Measurements from ENCODE around the gene HOXC6.

Gene HOXC6

GRCh38 chr12:54052438-54053002, 24.3 kb downstream of the HOXC6 start:
- H3K4me3 ChIP-seq (ENCODE audit: low read length, poor library complexity, severe bottlenecking): no peak overlapping the region
- H3K4me2 ChIP-seq (ENCODE audit: low read depth, low read length, poor library complexity, severe bottlenecking): peak overlapping the region; percentile 8
- H3K9ac ChIP-seq (ENCODE audit: low read depth, low read length, poor library complexity, severe bottlenecking): no peak overlapping the region

GRCh38 chr12:54053003-54053750, 24.9 kb downstream of the HOXC6 start:
- Histone ChIP-seq H3K4me3 (ENCODE audit: low read length, poor library complexity, severe bottlenecking) (no peak overlapping the region), H3F3A (ENCODE audit: low read depth) (no peaks in the 10 kb centered on the region), H2AFZ (ENCODE audit: low read length) (no peak overlapping the region), H4K20me1 (ENCODE audit: insufficient read depth, low read length, poor library complexity, severe bottlenecking) (peaks cover 45% of the 10 kb centered on the region), H3K4me2 (ENCODE audit: low read depth, low read length, poor library complexity, severe bottlenecking) (peak overlapping the region; percentile 8), H3K9ac (ENCODE audit: low read depth, low read length, poor library complexity, severe bottlenecking) (no peak overlapping the region), H3K9me2 (replicated peaks; ENCODE audit: low read depth, low read length) (no peaks in the 10 kb centered on the region), H3K27me3 (ENCODE audit: insufficient read depth, low read length, poor library complexity, severe bottlenecking) (no peaks in the 10 kb centered on the region), H3K79me2 (ENCODE audit: insufficient read depth, low read length) (peaks cover 49% of the 10 kb centered on the region), H3K9me3 (ENCODE audit: insufficient read depth, low read depth, low read length) (no peaks in the 10 kb centered on the region), H3K36me3 (ENCODE audit: insufficient read depth, low read length) (peaks cover 39% of the 10 kb centered on the region), H3K4me1 (ENCODE audit: insufficient read depth, low read length, poor library complexity, severe bottlenecking) (peaks cover 40% of the 10 kb centered on the region)
- TF ChIP-seq CTCF (conservative IDR thresholded peaks at IDR 0.05; ENCODE audit: low read length): no peak
- TF ChIP-seq EZH2phosphoT487 (IDR thresholded peaks at IDR 0.05; ENCODE audit: borderline replicate concordance): no peak

More at GRCh38 chr12:54052438-54053002, 24.3 kb downstream of the HOXC6 start:
- Histone ChIP-seq H3K27me3 (ENCODE audit: insufficient read depth, low read length, poor library complexity, severe bottlenecking) (no peaks in the 10 kb centered on the region), H3K4me1 (ENCODE audit: insufficient read depth, low read length, poor library complexity, severe bottlenecking) (peaks cover 40% of the 10 kb centered on the region), H3K9me3 (ENCODE audit: insufficient read depth, low read depth, low read length) (no peaks in the 10 kb centered on the region), H3F3A (ENCODE audit: low read depth) (no peaks in the 10 kb centered on the region), H4K20me1 (ENCODE audit: insufficient read depth, low read length, poor library complexity, severe bottlenecking) (peaks cover 51% of the 10 kb centered on the region), H3K79me2 (ENCODE audit: insufficient read depth, low read length) (peaks cover 55% of the 10 kb centered on the region), H3K9me2 (replicated peaks; ENCODE audit: low read depth, low read length) (no peaks in the 10 kb centered on the region), H3K36me3 (ENCODE audit: insufficient read depth, low read length) (peaks cover 38% of the 10 kb centered on the region), H2AFZ (ENCODE audit: low read length) (no peak overlapping the region)
- TF ChIP-seq EZH2phosphoT487 (IDR thresholded peaks at IDR 0.05; ENCODE audit: borderline replicate concordance) (no peak), CTCF (conservative IDR thresholded peaks at IDR 0.05; ENCODE audit: low read length) (no peak)

- peaks cover 38% of the 10 kb centered on the region for H4K20me1 ChIP-seq (ENCODE audit: insufficient read depth, low read length, poor library complexity, severe bottlenecking)
- no peaks in the 10 kb centered on the region for H3K9me3 ChIP-seq (ENCODE audit: insufficient read depth, low read depth, low read length)
- H3K9ac ChIP-seq (ENCODE audit: low read depth, low read length, poor library complexity, severe bottlenecking): no peak within 1 kb of the TSS
- no peak for TF ChIP-seq CTCF (conservative IDR thresholded peaks at IDR 0.05; ENCODE audit: low read length)
- no peak for TF ChIP-seq EZH2phosphoT487 (IDR thresholded peaks at IDR 0.05; ENCODE audit: borderline replicate concordance)
- no peak within 1 kb of the TSS for H3K4me3 ChIP-seq (ENCODE audit: low read length, poor library complexity, severe bottlenecking)
- H3K4me2 ChIP-seq (ENCODE audit: low read depth, low read length, poor library complexity, severe bottlenecking): peak within 1 kb of the TSS; percentile 8
- peaks cover 45% of the 10 kb centered on the region for H3K36me3 ChIP-seq (ENCODE audit: insufficient read depth, low read length)
- H3K9me2 ChIP-seq (replicated peaks; ENCODE audit: low read depth, low read length): no peaks in the 10 kb centered on the region
- H3K79me2 ChIP-seq (ENCODE audit: insufficient read depth, low read length): peaks cover 41% of the 10 kb centered on the region; the same call in 1 of the 2 replicates
- H3K27me3 ChIP-seq (ENCODE audit: insufficient read depth, low read length, poor library complexity, severe bottlenecking): no peaks in the 10 kb centered on the region
- H3F3A ChIP-seq (ENCODE audit: low read depth): no peaks in the 10 kb centered on the region
- no peak within 1 kb of the TSS for H2AFZ ChIP-seq (ENCODE audit: low read length)
- H3K4me1 ChIP-seq (ENCODE audit: insufficient read depth, low read length, poor library complexity, severe bottlenecking): peaks cover 33% of the 10 kb centered on the region
Observed at GRCh38 chr12:54053751-54054741, 25.8 kb downstream of the HOXC6 start, which contains the start of gene HOXC4. Gene HOXC4, plus strand, starts transcription at chr12:54053835. Its CDS starts 88 bp downstream, at chr12:54053923.

Data from Loucy (cell line).